Dedifferentiated amniotic fluid mesenchymal stem cell (primary cell): Measurements from ENCODE around the gene COL24A1.
"Not testable (repeated sequence)": the region's sequence is repeated elsewhere in the genome, so short reads cannot be mapped to it uniquely, and the experiment has no call there.

ENCODE experiments used
- DNase-seq: peaks from one replicate; pipeline ENCODE4 v3.0.0-alpha.2; 2016; ENCODE audit errors: extremely low spot score

COL24A1 gene

DNA sequence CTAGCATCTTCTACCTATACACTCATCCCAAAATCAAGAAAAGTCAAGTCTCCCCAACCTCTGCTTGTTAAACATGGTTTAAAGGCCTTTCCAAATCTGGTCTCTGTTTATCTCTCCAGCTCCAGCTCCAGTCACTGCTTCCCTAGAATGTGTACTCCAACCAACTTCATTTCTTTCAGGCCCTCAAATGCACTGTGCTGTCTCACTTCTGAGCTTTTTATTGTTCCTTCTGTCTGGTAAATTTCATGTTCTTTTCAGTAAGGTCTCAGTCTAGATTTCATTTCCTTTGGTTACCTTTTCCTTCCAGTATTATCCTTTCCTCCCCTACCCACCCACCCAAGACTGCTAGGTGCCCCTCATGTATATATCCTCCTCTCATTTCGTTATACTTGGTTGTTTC, 3.7 kb downstream of the COL24A1 start:
- no peak for DNase-seq

DNA sequence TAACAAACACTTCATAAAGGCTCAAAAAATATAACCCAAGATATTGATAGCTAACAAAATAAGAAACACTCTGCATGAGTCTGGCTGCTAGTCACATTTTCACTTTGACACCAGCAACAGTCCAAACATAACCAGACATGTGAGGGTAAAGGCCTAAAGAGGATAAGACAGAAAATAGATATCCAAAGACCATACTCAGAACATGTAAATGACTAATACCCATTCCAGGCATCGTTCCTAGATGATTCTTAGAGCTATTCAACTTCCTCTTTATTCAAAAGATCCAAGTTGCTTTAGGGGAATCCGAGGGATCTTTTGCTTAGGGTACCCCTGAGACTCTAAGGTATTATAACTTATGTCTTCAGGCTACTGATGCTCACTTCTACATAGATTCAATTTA, 5.1 kb downstream of the COL24A1 start:
- DNase-seq: peak; percentile 41

DNA sequence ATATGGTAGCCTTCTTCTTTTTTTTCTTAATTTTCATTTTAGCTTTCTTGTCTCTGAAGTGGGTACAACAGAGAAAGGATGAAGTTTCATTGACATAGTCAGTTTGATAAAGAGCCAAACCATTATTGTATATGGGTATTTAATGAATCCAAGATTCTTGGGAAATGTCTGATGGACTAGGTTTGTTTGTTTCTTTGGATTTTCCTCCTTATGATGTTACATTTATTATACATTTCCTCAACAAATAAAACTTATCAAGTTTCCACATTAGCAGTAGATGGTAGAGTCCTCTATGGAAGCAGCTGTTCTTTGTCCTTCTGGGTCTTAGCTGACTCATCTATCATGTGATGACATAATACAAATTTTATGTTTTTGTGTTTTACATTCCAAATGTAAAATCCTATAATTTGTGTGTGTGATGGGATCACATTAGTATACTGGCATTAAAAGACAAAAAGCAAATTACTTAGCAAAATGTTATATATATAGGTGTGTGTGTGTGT, 6.0 kb downstream of the COL24A1 start:
- DNase-seq: no peak

DNA sequence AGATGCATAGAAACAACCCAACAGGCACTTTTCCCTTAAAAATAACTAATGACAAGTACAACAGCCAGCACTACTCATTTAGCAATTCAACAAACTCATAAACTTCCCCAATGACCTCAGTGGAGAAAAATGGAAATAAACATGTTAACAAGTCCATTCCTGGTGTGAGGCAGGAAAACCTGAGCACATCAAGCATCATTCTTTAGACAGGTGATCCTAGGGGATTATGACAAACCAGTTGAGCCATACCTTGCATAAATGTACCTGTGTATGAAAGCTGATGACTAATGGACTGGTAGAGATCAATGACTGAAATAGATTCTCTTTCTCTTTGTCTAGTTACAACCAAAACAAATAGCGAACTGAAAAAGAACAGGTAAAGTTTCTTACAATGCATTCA, 7.0 kb downstream of the COL24A1 start:
- DNase-seq: no peak

DNA sequence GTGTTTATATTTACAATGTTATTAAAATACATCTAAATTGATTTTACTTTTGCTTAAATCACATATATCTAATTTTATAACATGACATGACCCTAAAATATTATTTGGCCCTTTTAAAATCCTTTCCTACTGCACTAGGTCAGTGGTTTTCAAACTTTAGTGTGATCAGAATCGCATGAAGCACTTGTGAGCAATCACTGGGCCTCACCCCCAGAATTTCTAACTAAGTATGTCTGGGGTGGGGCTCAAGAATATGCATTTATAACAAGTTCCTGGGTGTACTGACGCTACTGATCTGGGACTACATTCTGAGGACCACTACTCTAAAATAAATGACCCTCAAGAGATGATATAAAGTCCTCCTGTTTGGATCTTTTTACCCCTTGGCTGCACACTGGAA, 8.8 kb downstream of the COL24A1 start:
- DNase-seq: no peak

DNA sequence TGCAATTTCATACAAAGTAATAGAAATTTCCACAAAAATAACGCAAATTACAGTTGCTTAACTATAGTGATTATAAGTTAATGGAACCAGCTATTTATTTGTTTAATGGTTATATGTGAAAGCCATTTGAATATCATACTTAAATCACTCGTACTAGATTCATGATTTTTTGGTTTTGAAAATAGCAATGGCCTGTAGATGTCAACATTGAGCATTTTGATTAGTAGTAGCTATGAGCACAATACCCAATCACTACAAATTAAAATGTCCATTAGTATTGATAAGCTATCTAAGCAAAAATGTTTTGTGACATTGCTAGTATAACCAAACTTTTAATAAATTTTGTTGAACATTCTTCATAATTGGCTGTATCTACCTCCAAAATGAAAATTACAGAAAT, 10.0 kb downstream of the COL24A1 start:
- DNase-seq: no peak

DNA sequence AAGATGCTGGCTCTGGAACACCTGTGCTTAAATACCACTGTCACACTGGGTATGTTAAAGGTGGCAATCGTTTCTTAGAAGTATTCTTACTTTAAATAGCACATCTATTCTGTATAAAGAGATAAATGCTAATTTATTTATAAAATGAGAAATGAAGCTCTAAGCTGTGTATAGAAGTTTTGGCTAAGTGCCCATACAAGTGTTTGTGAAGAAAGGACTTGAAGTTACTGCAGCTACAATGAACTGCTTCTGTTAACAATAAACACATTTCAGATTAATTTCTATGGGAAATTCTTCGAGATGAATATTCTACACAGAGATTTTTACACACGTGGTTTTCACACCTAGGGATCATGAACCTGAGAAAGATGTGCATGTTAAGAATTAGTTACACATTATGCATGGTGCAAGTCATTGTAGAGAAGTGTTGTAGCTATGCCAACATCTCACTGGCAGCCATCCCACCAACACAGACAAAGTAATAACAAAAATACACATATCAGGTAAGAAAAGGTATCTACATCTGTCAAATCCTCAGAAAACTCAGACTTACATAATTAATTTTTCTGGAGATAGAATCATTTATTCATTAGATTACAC, 16.2 kb downstream of the COL24A1 start:
- DNase-seq: no peak

DNA sequence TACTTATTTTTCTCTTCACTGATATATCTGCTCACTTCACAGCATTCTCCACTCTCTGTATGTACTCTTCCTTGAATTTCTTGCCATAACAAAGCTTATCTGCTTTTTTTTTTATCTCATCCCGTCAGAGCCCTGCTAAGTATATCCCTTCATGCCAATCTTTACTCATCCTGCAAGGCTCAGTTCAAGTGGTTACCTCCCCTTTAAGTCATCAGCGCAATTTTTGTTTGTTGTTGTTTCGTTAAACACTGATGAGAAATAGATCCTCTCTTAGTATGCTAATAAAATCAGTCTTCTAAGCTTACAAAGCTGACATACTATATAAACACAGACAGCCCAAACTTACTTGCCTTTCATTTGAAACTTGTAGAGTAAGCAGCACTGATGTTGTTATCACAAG, 17.8 kb downstream of the COL24A1 start:
- no peak for DNase-seq

DNA sequence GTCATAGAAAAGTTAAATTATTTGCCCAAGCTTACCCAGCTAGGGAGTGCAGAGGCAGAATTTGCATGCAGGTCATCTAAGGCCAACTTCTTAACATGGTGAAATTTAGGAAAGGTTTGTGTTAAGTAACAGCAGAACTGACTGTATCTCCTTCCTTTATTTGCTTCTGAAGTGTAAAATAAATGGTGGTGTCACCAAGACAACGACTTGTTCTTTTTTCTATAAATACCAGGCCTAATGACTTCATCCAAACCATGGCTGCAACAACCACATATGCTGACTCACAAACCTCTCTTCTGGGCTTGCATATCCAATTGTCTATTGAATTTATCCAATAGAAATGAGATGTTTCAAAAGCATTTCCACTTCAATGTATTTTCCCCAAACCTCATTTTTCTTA, 19.1 kb downstream of the COL24A1 start:
- DNase-seq: peak; percentile 70

DNA sequence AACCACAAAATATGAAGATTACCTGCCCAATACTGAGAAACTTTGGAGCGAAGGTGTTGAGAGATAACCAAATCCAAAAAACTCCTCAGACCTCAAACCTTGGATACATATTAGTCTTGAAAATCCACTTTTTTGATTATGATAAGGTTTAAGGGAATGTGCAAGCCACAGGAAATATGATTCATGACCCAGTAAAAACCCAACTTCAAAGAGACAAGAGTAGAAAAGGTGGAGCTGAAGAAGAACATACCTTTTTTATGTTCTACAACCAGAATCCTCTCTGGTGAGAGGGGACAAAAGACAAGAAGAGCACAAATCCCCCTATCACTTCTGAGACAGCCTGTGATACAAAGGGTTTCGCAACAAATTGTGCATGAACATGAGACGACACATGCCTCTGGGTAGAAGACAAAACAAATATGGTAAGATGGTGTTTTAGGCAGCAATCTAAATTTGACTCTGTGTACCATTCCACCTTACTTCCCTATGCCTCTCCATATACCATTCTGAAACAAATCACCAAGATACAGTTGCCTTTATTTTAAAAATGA, 37.3 kb downstream of the COL24A1 start:
- no peak for DNase-seq

DNA sequence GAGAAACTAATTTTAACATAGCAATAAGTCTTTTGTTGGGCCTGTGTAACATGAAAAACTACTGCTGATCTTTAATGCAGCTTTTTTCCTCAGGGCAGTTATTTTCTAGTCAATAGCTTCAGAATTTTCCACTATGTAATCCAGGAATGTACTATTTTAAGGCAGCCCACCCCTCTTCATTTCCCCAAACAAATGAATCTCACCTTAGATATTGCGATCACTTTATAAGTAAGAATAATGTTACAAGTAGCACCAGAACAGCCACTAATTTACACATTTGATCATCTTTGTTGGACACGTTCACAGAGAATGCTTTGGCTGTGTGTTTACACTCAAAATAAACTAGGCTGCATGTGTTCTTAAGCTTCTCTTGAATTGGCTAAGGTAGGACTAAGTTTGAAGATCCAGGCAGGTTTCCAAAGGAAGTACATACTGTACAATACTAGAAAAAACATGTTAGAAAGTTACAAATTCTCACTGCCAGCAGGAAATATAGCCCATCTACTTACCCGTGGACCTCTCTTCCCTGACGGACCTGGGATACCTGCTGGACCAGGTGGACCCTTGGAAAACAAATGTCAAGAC, 41.7 kb downstream of the COL24A1 start:
- no peak for DNase-seq

DNA sequence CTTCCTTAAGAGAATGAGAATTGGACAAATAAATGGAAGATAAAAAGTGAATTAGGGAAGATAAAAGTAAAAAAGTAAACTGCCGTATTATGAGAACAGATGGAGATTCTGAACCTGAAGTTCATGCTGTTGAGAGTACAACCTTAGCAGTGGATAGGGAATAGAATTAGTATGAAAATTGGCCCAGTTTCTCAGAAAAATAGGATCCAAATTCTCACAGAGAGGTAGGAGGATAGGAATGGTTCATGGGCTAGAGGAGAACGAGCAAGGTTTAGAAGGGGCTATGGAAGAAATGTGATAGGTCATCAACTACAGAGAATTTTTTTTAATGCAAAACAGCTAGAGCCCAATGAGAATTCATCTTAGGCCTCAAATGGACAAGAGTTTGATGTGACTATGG, 42.3 kb downstream of the COL24A1 start:
- DNase-seq: no peak

DNA sequence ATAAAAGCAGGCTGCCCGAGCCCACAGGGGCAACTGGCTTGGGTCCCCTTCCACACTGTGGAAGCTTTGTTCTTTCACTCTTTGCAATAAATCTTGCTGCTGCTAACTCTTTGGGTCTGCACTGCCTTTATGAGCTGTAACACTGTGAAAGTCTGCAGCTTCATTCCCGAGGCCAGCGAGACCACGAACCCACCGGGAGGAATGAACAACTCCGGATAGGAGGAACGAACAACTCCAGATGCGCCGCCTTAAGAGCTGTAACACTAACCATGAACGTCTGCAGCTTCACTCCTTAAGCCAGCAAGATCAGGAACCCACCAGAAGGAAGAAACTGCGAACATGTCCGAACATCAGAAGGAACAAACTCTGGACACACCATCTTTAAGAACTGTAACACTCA, 45.0 kb downstream of the COL24A1 start:
- DNase-seq: not testable (repeated sequence)

DNA sequence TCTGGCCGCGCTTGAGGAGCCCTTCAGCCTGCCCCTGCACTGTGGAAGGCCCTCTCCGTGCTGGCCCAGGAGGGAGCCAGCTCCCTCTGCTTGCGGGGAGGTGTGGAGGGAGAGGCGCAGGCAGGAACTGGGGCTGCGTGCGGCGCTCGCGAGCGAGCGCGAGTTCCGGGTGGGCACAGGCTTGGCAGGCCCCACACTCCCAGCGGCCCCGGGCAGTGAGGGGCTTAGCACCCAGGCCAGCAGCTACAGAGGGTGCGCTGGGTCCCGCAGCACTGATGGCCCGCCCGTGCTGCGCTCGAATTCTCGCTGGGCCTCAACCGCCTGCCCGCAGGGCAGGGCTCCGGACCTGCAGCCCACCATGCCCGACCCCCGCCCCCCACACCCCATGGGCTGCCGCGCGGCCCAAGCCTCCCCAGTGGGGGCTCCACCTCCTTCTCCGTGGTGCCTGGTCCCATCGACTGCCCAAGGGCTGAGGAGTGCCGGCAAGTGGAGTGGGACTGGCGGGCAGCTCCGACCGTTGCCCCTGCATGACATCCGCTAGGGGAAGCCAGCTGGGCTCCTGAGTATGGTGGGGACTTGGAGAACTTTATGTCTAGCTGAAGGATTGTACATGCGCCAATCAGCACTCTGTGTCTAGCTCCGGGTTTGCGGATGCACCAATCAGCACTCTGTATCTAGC, 46.0 kb downstream of the COL24A1 start:
- no peak for DNase-seq

DNA sequence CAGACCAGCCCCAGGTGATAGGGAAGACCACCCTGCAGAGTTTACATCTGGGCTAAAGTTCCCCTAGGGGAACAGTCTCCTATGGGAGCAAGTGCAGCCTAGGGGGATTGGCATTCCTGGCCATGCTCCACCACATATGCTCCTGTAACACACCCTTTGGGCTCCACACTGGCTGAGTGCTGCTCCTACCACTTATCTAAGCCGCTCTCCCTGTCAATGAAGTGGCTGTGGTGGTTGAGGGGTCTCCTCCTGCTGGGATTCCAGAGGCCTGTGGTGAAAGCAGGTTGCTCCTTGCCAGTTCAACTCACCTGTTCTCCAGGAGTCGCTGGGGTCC, 51.1 kb downstream of the COL24A1 start:
- DNase-seq: no peak

DNA sequence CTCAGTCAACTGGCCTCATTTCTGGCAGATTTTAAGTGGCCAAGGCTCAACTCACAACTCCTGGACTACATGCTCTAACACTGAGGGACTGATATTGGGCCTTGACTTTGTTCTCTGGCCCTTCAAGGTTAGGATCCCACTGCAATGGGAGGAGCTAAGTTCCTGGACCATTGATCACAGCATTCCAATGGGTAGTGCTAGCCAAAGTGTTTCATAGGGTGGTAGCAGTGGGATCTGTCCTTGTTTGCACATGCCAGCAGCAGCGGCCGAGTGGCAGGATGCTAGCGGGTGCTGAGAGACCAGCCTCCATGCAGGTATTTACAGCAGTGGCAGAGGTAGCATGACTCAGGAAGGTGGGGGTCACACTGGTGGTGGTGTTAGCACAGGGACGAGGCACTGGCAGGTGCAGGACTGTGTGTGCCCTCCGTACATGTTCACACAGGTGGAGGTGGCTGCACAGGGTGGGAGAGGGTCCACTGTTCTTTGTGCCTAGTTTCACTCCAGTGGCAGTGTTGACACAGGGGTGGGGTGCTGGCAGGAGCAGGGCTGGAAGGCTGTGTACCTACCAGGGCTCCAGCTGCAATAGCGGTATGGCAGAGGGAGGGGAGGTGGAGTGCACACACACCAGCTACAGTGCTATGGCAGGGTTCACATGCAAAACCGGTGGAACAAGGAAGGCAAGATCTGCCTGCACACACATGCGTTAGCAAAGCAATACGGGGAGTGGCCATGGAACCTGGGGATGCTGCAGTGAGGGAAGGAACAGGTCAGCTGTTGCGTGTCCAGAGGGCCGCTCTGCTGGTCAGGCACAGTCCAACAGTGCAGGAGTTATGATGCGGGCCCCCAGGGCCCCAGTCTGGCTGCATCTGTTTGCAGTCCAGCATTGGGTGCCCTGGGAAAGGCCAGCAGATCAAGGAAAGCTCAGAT, 51.7 kb downstream of the COL24A1 start:
- DNase-seq: no peak

DNA sequence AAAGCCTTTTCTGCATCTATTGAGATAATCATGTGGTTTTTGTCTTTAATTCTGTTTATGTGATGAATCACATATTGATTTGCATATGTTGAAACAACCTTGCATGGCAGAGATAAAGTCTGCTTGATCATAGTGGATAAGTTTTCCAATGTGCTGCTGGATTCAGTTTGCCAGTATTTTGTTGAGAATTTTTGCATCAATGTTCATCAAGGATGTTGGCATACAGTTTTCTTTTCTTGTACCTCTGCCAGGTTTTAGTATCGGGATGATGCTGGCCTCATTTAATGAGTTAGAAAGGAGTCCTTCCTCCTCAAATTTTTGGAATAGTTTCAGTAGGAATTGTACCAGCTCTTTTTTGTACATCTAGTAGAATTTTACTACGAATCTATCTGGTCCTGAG, 55.0 kb downstream of the COL24A1 start:
- no peak for DNase-seq

DNA sequence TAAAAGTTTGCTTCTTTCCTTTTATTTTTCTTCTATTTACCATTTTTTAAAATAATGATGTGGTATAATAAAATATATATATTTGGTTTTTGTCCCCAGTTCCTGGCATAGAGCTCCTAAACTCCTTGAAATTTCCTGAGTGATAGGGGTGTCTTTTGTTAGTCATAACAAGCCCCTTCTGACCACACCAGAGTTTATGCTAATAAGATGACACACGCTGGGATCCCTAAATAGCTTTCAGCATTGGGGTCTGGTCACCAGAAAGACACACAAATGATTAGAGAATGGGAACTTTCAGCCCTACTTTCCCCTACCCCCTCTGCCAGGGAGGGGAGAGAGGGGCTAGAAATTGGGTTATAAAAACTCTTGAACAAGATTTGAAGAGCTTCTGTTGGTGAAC, 56.2 kb downstream of the COL24A1 start:
- DNase-seq: no peak

DNA sequence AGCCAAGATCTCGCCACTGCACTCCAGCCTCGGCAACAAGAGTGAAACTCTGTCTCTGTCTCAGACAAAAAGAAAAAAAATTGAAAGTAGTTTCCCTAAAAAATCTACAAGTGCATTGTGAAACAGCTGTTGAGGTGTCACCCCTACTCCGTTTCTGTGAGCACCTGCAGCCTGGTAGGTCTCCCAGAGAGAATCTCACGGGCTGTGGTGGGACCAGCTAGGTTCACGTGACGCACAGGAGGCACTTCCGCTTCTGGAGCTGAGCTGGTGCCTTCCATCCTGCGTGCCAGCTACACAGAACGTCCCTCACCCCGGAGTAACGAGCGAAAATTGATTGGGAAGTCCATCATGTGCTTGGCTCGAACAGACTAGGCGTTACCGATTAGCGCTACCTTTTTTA, 66.8 kb downstream of the COL24A1 start:
- DNase-seq: no peak

DNA sequence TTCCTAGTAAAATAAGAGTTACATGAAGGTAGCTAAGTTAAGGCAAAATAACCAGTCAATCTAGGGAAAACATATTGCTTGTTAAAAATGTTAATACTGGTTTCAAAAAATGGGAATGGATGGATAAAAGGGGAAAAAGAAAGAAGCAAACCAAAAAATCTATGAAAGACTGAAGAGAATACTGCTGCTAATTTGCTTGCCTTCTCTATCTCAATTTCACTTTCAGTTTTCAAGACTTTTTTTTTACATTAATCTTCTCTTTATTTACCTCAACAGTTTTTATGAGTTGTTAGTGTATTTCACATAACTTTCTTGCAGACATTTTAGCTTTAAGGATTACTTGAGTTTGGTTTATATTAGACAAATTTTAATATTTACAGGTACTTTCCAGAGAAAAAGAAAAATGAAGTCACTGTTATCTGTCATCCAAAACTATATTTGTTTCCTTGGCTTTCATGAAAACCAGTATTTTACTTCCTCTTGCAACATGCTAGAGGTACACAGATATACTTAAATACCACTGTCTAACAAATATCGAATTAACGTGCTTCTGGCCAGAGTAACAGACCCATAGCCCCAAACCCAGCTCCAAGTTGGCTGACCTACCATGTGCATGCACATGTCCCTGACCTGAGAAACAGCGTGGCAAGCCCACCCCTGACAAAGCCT, 70.7 kb downstream of the COL24A1 start:
- DNase-seq: no peak

DNA sequence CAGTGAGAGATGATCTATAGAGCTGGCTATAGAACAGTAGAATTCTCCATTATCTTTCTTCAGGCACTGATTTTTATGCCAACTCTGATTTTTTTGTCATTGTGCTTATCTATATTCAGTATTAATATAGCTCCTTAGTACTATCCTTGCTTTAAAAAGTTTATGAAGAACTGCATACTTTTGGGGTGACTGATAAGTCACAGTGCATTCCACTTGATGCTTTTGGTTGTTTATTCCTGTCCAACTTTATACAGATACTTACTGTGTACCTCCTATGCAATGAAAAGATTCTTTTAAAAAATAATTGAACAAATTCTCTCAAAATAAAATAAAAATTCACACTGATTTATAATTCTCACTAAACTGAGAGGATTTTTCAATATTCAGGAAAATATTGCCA, 71.6 kb downstream of the COL24A1 start:
- no peak for DNase-seq

DNA sequence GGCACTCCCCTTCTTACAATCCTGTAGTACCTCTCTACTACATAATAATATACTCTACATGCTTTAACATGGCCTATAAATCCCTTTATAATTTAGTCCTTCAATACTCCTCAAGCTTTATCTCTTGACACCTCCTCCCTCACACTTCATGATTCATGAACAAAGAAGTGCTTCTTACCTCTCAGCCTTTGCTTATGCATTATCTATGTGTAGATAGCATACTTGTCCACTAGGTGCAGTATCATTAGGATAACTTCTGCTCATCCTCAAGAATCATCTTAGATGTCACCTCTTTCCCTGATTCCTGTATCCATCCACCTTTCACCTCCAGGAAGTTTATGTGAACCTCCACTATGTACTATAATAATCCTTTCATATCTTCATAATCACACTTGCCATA, 74.4 kb downstream of the COL24A1 start:
- DNase-seq: no peak
